Measurements from ENCODE around the gene HYLS1. TPM values are rescaled to one million over a fixed set of nuclear protein-coding genes. Genes with fewer than 3 reads are reported as not detected.

HYLS1 gene
- total RNA-seq, 1 donor = 5.8 TPM

- TF ChIP-seq CTCF (IDR thresholded peaks at IDR 0.05; ENCODE audit: extremely low read depth, low read depth, low read length) = no peak
- no peaks in the 10 kb centered on the region for H4K20me1 ChIP-seq (ENCODE audit: insufficient read depth, low read length)
- H3K4me3 ChIP-seq (ENCODE audit: insufficient read depth, low read length) = no peak overlapping the region
- H3K27me3 ChIP-seq (ENCODE audit: insufficient read depth, low read length) = peaks cover 40% of the 10 kb centered on the region
- no peaks in the 10 kb centered on the region for H3K9me3 ChIP-seq (ENCODE audit: low read depth, low read length)
- DNase-seq (ENCODE audit: insufficient read length, low spot score, missing footprints) = no peak
- H3K36me3 ChIP-seq (ENCODE audit: insufficient read depth, low read length) = no peaks in the 10 kb centered on the region
- no peak overlapping the region for H3K4me2 ChIP-seq (ENCODE audit: insufficient read depth, low read length)
- H2AFZ ChIP-seq (ENCODE audit: low read length) = no peak overlapping the region
- no peak overlapping the region for H3K27ac ChIP-seq (ENCODE audit: low read depth, low read length)
- H3K79me2 ChIP-seq (ENCODE audit: insufficient read depth, low read length) = no peaks in the 10 kb centered on the region
- no peaks in the 10 kb centered on the region for H3K4me1 ChIP-seq (ENCODE audit: insufficient read depth, low read length)
These were observed 44.2 kb downstream of the HYLS1 start for GRCh38 chr11:125931668-125932067.

GRCh38 chr11:125932301-125932700 lies 44.8 kb downstream of the HYLS1 start:
- no peak for DNase-seq (ENCODE audit: insufficient read length, low spot score, missing footprints)
- Histone ChIP-seq H4K20me1 (ENCODE audit: insufficient read depth, low read length) (no peaks in the 10 kb centered on the region), H2AFZ (ENCODE audit: low read length) (no peak overlapping the region), H3K4me1 (ENCODE audit: insufficient read depth, low read length) (no peaks in the 10 kb centered on the region), H3K27me3 (ENCODE audit: insufficient read depth, low read length) (peaks cover 35% of the 10 kb centered on the region), H3K9me3 (ENCODE audit: low read depth, low read length) (no peaks in the 10 kb centered on the region), H3K27ac (ENCODE audit: low read depth, low read length) (no peak overlapping the region), H3K36me3 (ENCODE audit: insufficient read depth, low read length) (no peaks in the 10 kb centered on the region), H3K4me2 (ENCODE audit: insufficient read depth, low read length) (no peak overlapping the region), H3K4me3 (ENCODE audit: insufficient read depth, low read length) (no peak overlapping the region), H3K79me2 (ENCODE audit: insufficient read depth, low read length) (no peaks in the 10 kb centered on the region)
- no peak for TF ChIP-seq CTCF (IDR thresholded peaks at IDR 0.05; ENCODE audit: extremely low read depth, low read depth, low read length)

GRCh38 chr11:125933030-125933813 lies 45.8 kb downstream of the HYLS1 start:
- H3K4me3 ChIP-seq (ENCODE audit: insufficient read depth, low read length) = no peak overlapping the region
- H3K79me2 ChIP-seq (ENCODE audit: insufficient read depth, low read length) = no peaks in the 10 kb centered on the region
- no peaks in the 10 kb centered on the region for H3K36me3 ChIP-seq (ENCODE audit: insufficient read depth, low read length)
- H3K4me1 ChIP-seq (ENCODE audit: insufficient read depth, low read length) = no peaks in the 10 kb centered on the region
- no peak overlapping the region for H2AFZ ChIP-seq (ENCODE audit: low read length)
- no peak for TF ChIP-seq CTCF (IDR thresholded peaks at IDR 0.05; ENCODE audit: extremely low read depth, low read depth, low read length)
- H3K27me3 ChIP-seq (ENCODE audit: insufficient read depth, low read length) = peaks cover 31% of the 10 kb centered on the region
- DNase-seq (ENCODE audit: insufficient read length, low spot score, missing footprints) = no peak
- H3K27ac ChIP-seq (ENCODE audit: low read depth, low read length) = no peak overlapping the region
- no peaks in the 10 kb centered on the region for H4K20me1 ChIP-seq (ENCODE audit: insufficient read depth, low read length)
- H3K4me2 ChIP-seq (ENCODE audit: insufficient read depth, low read length) = no peak overlapping the region
- H3K9me3 ChIP-seq (ENCODE audit: low read depth, low read length) = no peaks in the 10 kb centered on the region

GRCh38 chr11:125934473-125934872 lies 47.0 kb downstream of the HYLS1 start:
- Histone ChIP-seq H3K36me3 (ENCODE audit: insufficient read depth, low read length) (no peaks in the 10 kb centered on the region), H2AFZ (ENCODE audit: low read length) (no peak overlapping the region), H4K20me1 (ENCODE audit: insufficient read depth, low read length) (no peaks in the 10 kb centered on the region), H3K4me3 (ENCODE audit: insufficient read depth, low read length) (no peak overlapping the region), H3K27ac (ENCODE audit: low read depth, low read length) (no peak overlapping the region), H3K27me3 (ENCODE audit: insufficient read depth, low read length) (peaks cover 27% of the 10 kb centered on the region), H3K4me2 (ENCODE audit: insufficient read depth, low read length) (no peak overlapping the region), H3K79me2 (ENCODE audit: insufficient read depth, low read length) (no peaks in the 10 kb centered on the region), H3K4me1 (ENCODE audit: insufficient read depth, low read length) (no peaks in the 10 kb centered on the region), H3K9me3 (ENCODE audit: low read depth, low read length) (no peaks in the 10 kb centered on the region)
- TF ChIP-seq CTCF (IDR thresholded peaks at IDR 0.05; ENCODE audit: extremely low read depth, low read depth, low read length) = no peak
- DNase-seq (ENCODE audit: insufficient read length, low spot score, missing footprints) = no peak
